Caki2 (cell line): Measurements from ENCODE around the gene CLTB. TPM values are rescaled to one million over a fixed set of nuclear protein-coding genes. Genes with fewer than 3 reads are reported as not detected.

Experiments
- DNase-seq: peaks from one replicate; pipeline ENCODE4 v3.0.0-alpha.2; 2015; ENCODE audit warnings: low read depth
- in situ Hi-C: cut with HindIII; loops from 2 replicates; pipeline ENCODE4 v1.10.0; 2016; ENCODE audit warnings: low sequenced_read_pairs, low pct_unique_long_range_greater_than_20kb, mixed read lengths
- total RNA-seq: library from RNA; depleted of rRNA; stranded (reverse); fragments of >200 nt; shearing (Covaris generic); gene quantifications from 2 replicates; pipeline ENCODE4 v1.2.3, GENCODE V29; 2014; ENCODE audit warnings: low replicate concordance; rRNA removed

CLTB gene
- total RNA-seq, 1 experiment from 2014 or later = 70.3 TPM

- in situ Hi-C loops = no loop called here
- DNase-seq = no peak
Measured at GRCh38 chr5:176365351-176366231, 50.7 kb downstream of the CLTB start, which contains the start of gene ARL10. TSS of gene ARL10 (plus strand) at chr5:176365487. CDS start at chr5:176365564, 77 bp downstream.

- in situ Hi-C loops = no loop called here
- DNase-seq = no peak
Measured at GRCh38 chr5:176364765-176365350, 51.5 kb downstream of the CLTB start.

DNA sequence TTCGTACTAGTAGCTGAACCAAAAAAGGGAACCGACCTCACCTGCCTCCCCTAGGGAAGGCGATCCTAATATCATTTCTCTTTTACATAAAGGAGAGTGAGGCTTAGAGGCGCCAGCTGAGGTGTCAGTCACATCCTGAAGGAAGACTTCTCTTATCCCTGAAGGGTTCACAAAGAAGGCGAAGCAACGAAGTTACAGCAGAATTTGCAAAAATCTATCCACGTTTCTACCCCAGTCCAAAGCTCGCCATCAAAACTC is 54.2 kb downstream of the CLTB start:
- in situ Hi-C loops = no loop called here
- DNase-seq = peak; percentile 11

- in situ Hi-C loops = no loop called here
- DNase-seq = peak; percentile 87
Measured at GRCh38 chr5:176361437-176362232, 54.7 kb downstream of the CLTB start, which contains the start of gene KIAA1191. TSS of gene KIAA1191 (minus strand) at chr5:176361764. CDS start at chr5:176359508, 2,256 bp downstream.

DNA sequence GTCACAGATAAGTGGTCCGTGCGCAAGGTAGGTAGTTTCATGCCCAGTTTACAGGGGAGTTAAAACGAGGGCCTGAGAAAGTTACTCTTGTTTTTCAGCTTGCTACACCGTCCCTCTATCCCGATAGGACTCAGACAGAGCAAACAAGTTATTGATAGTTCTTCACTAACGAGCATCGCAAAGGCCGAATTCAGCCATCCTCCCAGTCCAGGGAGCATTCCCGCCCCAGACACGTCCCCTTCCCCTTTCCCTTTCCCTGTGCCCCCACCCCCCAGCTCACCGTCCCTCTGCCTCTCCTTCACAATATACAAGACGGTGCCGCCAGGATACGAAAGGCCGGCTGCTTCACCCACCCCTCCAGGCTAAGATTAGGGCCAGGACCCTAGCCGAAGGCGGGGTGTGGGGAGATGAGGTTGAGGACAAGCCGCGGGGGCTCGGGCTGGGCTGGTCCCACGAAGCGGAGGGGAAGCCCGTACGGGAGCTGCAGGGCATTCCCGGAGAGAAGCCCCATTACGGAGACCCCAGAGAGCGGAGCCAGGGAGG is 55.4 kb downstream of the CLTB start:
- in situ Hi-C loops = no loop called here
- no peak for DNase-seq

- in situ Hi-C loops = no loop called here
- DNase-seq = no peak
Measured at GRCh38 chr5:176359658-176360057, 56.7 kb downstream of the CLTB start.

DNA sequence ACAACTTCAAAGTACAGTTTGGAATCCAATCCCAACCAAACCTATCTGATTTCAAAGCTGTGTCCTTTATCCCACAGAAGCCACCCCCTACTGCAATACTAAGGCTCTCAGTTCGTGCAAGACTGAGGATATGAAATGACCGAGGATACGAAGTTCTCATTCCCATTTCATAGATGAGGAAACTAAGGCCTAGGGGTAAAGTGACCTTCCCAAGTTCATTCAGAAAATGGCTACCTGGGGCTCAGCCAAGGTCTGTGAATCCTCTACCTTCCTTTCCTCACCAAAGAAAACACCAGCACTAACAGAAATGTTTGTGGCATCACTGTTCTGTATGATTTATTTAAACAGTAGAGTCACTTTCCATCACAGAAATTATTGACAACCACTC is 60.2 kb downstream of the CLTB start:
- in situ Hi-C loops = no loop called here
- no peak for DNase-seq

GRCh38 chr5:176355400-176356178 is 60.8 kb downstream of the CLTB start:
- in situ Hi-C loops = no loop called here
- no peak for DNase-seq

DNA sequence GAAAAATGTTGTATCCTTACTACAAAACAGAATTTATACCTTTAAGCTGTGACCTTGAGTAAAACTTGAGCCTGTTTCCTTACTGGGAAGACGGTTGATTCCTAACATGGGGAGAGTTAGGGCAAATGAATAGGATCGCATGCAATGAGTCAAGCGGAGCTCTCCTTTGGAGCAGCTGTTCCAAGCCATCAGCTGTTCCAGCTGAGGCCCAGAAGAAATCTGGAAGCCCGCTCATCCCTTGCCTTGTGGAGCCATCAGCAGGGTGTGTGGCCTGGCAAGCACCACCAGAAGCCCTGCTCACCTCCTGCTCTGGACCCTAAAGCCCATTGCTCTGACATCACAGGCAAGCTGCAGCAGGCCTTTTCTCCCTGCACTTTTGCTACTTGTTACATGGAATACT is 62.8 kb downstream of the CLTB start:
- in situ Hi-C loops = no loop called here
- DNase-seq = no peak

- in situ Hi-C loops = no loop called here
- DNase-seq = peak; percentile 11
Measured at GRCh38 chr5:176352116-176352878, 64.0 kb downstream of the CLTB start.

- in situ Hi-C loops = no loop called here
Measured at GRCh38 chr5:176350416-176350815, 65.9 kb downstream of the CLTB start.

GRCh38 chr5:176342766-176343458 is 73.4 kb downstream of the CLTB start:
- in situ Hi-C loops = no loop called here
- DNase-seq = no peak

More at GRCh38 chr5:176350416-176350815, 65.9 kb downstream of the CLTB start:
- DNase-seq = no peak

Other genes starting within 250 kb of the CLTB start
- 6.7 and 19.8 TPM in 2 replicates for gene SIMC1, start 178.1 kb downstream of the CLTB start, total RNA-seq
- gene KIAA1191, start 54.8 kb downstream of the CLTB start, total RNA-seq = 103 and 141 TPM in 2 replicates
- gene ARL10, start 51.1 kb downstream of the CLTB start, total RNA-seq = not detected in 2 replicates
- gene NOP16, start 27.9 kb downstream of the CLTB start, total RNA-seq = 17.9 and 27.4 TPM in 2 replicates
- 129 and 143 TPM in 2 replicates for gene HIGD2A, start 27.8 kb downstream of the CLTB start, total RNA-seq
- 26.2 and 31.4 TPM in 2 replicates for gene FAF2, start 31.8 kb upstream of the CLTB start, total RNA-seq
- 2.0 and 18.7 TPM in 2 replicates for gene RNF44, start 120.9 kb upstream of the CLTB start, total RNA-seq
- 0.23 and 1.2 TPM in 2 replicates for gene CDHR2, start 132.8 kb upstream of the CLTB start, total RNA-seq
- 30.1 and 36.8 TPM in 2 replicates for gene GPRIN1, start 193.6 kb upstream of the CLTB start, total RNA-seq
- gene SNCB, start 214.0 kb upstream of the CLTB start, total RNA-seq = not detected in 2 replicates
- not detected in 2 replicates for gene EIF4E1B, start 214.1 kb upstream of the CLTB start, total RNA-seq
- gene TSPAN17, start 230.9 kb upstream of the CLTB start, total RNA-seq = 93.4 and 126 TPM in 2 replicates